ENCODE measurements around the gene GJD3.

GJD3 gene

GRCh38 chr17:40361925-40362695 lies 2.4 kb downstream of the GJD3 start:
- no peak for TF ChIP-seq CTCF (IDR thresholded peaks at IDR 0.05)

DNA sequence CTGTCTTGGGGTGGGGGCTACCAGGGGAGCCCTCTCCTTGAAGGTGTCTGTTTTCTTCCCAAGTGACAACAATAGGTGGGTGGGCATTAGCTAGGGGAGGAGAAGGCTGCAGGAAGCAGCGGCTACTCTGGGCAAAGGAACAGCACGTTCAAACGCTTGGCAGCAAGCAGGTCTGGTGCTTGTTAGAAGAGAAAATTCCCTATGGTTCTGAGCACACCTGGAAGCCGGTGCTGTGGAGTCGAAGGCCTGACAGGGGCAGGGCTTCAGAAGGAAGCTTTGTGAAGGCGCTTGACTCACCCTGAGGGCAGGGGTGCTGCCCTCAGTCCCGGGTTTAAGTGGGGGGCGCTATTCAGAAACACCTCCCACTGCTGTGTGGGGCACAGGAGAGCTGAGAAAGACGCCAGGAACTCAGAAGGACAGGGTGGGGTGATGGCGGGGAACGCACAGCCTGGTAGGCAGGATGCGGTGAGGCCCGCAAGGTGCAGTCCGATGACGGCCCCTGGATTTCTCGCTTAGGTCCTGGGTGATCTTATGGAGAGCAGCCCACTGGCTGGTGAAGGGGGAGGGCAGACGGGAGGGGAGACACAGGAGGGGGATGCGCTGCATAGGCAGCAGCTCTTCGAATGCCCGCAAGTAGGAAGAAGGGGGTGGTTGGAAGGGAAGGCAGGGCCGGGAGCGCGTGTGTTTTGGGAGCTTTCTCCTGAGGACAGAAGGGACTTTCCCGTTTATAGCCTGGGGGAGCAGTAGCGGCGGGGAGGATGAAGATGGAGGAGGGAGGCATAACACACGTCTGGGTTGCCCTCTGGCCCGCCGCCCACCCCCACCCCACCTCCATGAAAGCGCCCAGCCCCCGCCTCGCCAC lies 3.2 kb downstream of the GJD3 start:
- no peak for TF ChIP-seq CTCF (IDR thresholded peaks at IDR 0.05)

DNA sequence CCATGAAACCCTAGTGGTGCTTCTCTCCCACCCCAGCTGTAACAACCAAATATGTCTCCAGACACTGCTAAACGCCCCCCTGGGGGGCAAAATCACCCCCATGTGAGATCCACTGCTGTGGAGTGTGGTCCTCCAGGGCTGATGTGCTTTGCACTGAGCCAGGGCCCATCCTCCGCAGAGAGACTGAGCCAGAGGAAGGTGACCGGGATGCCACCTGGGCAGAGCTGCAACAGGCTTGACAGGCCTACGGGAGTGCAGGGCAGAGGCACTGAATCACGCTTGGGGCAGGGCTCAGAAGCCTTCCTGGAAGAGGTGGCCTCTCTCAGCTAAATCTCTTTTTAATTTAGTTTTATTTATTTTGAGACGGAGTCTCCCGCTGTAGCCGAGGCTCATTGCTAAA lies 4.4 kb downstream of the GJD3 start:
- TF ChIP-seq CTCF (IDR thresholded peaks at IDR 0.05): no peak

- TF ChIP-seq CTCF (IDR thresholded peaks at IDR 0.05): peak; percentile 98
Observed at GRCh38 chr17:40358323-40359038, 6.1 kb downstream of the GJD3 start.

GRCh38 chr17:40356990-40357881 lies 7.3 kb downstream of the GJD3 start:
- TF ChIP-seq CTCF (IDR thresholded peaks at IDR 0.05): no peak

GRCh38 chr17:40355804-40356758 lies 8.5 kb downstream of the GJD3 start:
- TF ChIP-seq CTCF (IDR thresholded peaks at IDR 0.05): no peak
